PC-9 (cell line): ENCODE data around the gene SH3RF3. TPM values are rescaled to one million over a fixed set of nuclear protein-coding genes. Genes with fewer than 3 reads are reported as not detected.

Experiments
- BruUV-seq: library from RNA; stranded (reverse); fragments of 400-500 nt; replicated peaks from 2 replicates; lab custom pipeline; 2021; lab: Mats Ljungman, UMichigan
- CTCF ChIA-PET: fragments of 300-600 bp; sonication (Branson Sonifier 250); formaldehyde crosslinking; loops from one replicate; lab custom pipeline; 2022; ENCODE audit warnings: antibody characterized with exemption; lab: Charles Lee
- POLR2A ChIA-PET: fragments of 300-600 bp; sonication (Branson Sonifier 250); formaldehyde crosslinking; loops from one replicate; lab custom pipeline; 2022; ENCODE audit warnings: antibody characterized with exemption; ENCODE audit not compliant: unreplicated experiment; lab: Charles Lee
- DNase-seq, 2 experiments: peaks; one replicate each; pipeline versions ENCODE4 v3.0.0 to v3.0.0-alpha.2; 2015 to 2022; ENCODE audit warnings: mixed read lengths in 1 of 2
- H2AFZ ChIP-seq: fragments of 200-600 bp; sonication (generic); 2 replicates; pipeline ENCODE4 v1.8.1; 2017; ENCODE audit warnings: antibody characterized with exemption
- H3F3A ChIP-seq: fragments of 200-600 bp; sonication (generic); 2 replicates; pipeline ENCODE4 v1.8.1; 2017; ENCODE audit warnings: antibody characterized with exemption, mild to moderate bottlenecking, low read depth; ENCODE audit not compliant: insufficient read depth
- H3K27ac ChIP-seq: fragments of 200-600 bp; sonication (generic); 2 replicates; pipeline ENCODE4 v1.6.1; 2016; ENCODE audit warnings: mixed run types
- H3K27me3 ChIP-seq: fragments of 200-600 bp; sonication (generic); 2 replicates; pipeline ENCODE4 v1.6.1; 2016; ENCODE audit warnings: low read depth, mixed run types; ENCODE audit not compliant: insufficient read depth
- H3K36me3 ChIP-seq: fragments of 200-600 bp; sonication (generic); 2 replicates; pipeline ENCODE4 v1.6.1; 2016; ENCODE audit warnings: low read depth, mixed run types
- H3K4me1 ChIP-seq: fragments of 200-600 bp; sonication (generic); replicated peaks from 2 replicates; pipeline ENCODE4 v1.6.1; 2016; ENCODE audit warnings: mixed run types; ENCODE audit not compliant: insufficient read depth
- H3K4me2 ChIP-seq: fragments of 200-600 bp; sonication (generic); 2 replicates; pipeline ENCODE4 v1.6.1; 2017; ENCODE audit warnings: mixed run types
- H3K4me3 ChIP-seq: fragments of 200-600 bp; sonication (generic); 2 replicates; pipeline ENCODE4 v1.6.1; 2016; ENCODE audit warnings: mixed run types
- H3K79me2 ChIP-seq: fragments of 200-600 bp; sonication (generic); 2 replicates; pipeline ENCODE4 v1.6.1; 2017; ENCODE audit warnings: low read depth, mixed run types
- H3K9me2 ChIP-seq: fragments of 200-600 bp; sonication (generic); 2 replicates; pipeline ENCODE4 v1.8.1; 2017; ENCODE audit warnings: mild to moderate bottlenecking; ENCODE audit not compliant: insufficient read depth
- H3K9me3 ChIP-seq: fragments of 200-600 bp; sonication (generic); 2 replicates; pipeline ENCODE4 v1.8.1; 2016; ENCODE audit warnings: low read depth; ENCODE audit not compliant: insufficient read depth
- H4K20me1 ChIP-seq: fragments of 200-600 bp; sonication (generic); 2 replicates; pipeline ENCODE4 v1.8.1; 2017; ENCODE audit not compliant: insufficient read depth
- EZH2 ChIP-seq: fragments of 200-600 bp; sonication (generic); IDR thresholded peaks from 2 replicates; pipeline ENCODE4 v1.8.0; 2017; ENCODE audit warnings: antibody characterized with exemption, low read depth
- intact Hi-C: fragments of 100-400 bp; cut with micrococcal nuclease; formaldehyde crosslinking; loops from one replicate; pipeline ENCODE4 v1.10.0; 2022; ENCODE audit not compliant: unreplicated experiment
- total RNA-seq: library from RNA; stranded (reverse); gene quantifications from 2 replicates; pipeline ENCODE4 v1.2.3, GENCODE V29; 2021
- TF ChIP-seq, protein P1 (sequence below): fragments of 200-600 bp; sonication (generic); conservative IDR thresholded peaks from 2 replicates; pipeline ENCODE4 v1.6.1; 2017; ENCODE audit warnings: mixed run types, antibody characterized with exemption, mild to moderate bottlenecking, moderate library complexity

Gene SH3RF3
- total RNA-seq, 1 experiment from 2014 or later = 6.1 TPM

- BruUV-seq = no TSS peak
- intact Hi-C loops = no loop called here
- ChIA-PET POLR2A (no interaction called here), CTCF (no interaction called here)
- H2AFZ ChIP-seq = no peak overlapping the region
- peaks cover 27% of the 10 kb centered on the region for H3K27me3 ChIP-seq
- no peaks in the 10 kb centered on the region for H3K9me2 ChIP-seq
- H3K4me3 ChIP-seq = no peak overlapping the region
- no peaks in the 10 kb centered on the region for H4K20me1 ChIP-seq
- no peaks in the 10 kb centered on the region for H3K36me3 ChIP-seq
- no peak overlapping the region for H3K27ac ChIP-seq
- DNase-seq = no peak
- no peaks in the 10 kb centered on the region for H3F3A ChIP-seq
- no peak overlapping the region for H3K4me2 ChIP-seq
- no peak for TF ChIP-seq EZH2
- TF ChIP-seq, protein P1, sequence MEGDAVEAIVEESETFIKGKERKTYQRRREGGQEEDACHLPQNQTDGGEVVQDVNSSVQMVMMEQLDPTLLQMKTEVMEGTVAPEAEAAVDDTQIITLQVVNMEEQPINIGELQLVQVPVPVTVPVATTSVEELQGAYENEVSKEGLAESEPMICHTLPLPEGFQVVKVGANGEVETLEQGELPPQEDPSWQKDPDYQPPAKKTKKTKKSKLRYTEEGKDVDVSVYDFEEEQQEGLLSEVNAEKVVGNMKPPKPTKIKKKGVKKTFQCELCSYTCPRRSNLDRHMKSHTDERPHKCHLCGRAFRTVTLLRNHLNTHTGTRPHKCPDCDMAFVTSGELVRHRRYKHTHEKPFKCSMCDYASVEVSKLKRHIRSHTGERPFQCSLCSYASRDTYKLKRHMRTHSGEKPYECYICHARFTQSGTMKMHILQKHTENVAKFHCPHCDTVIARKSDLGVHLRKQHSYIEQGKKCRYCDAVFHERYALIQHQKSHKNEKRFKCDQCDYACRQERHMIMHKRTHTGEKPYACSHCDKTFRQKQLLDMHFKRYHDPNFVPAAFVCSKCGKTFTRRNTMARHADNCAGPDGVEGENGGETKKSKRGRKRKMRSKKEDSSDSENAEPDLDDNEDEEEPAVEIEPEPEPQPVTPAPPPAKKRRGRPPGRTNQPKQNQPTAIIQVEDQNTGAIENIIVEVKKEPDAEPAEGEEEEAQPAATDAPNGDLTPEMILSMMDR = no peak
- H3K4me1 ChIP-seq = no peaks in the 10 kb centered on the region
- H3K9me3 ChIP-seq = no peaks in the 10 kb centered on the region
- H3K79me2 ChIP-seq = no peaks in the 10 kb centered on the region
Measured at GRCh38 chr2:109080757-109081156, 48.2 kb upstream of the SH3RF3 start.

GRCh38 chr2:109081374-109081773 is 47.6 kb upstream of the SH3RF3 start:
- no peak overlapping the region for H2AFZ ChIP-seq
- no TSS peak for BruUV-seq
- no peak overlapping the region for H3K27ac ChIP-seq
- peaks cover 27% of the 10 kb centered on the region for H3K27me3 ChIP-seq
- CTCF ChIA-PET = no interaction called here
- H4K20me1 ChIP-seq = no peaks in the 10 kb centered on the region
- no peaks in the 10 kb centered on the region for H3K79me2 ChIP-seq
- DNase-seq = no peak
- no peak overlapping the region for H3K4me2 ChIP-seq
- H3K9me2 ChIP-seq = no peaks in the 10 kb centered on the region
- H3F3A ChIP-seq = no peaks in the 10 kb centered on the region
- no peaks in the 10 kb centered on the region for H3K4me1 ChIP-seq
- intact Hi-C loops = no loop called here
- TF ChIP-seq EZH2 = no peak
- TF ChIP-seq, protein P1 = no peak
- H3K4me3 ChIP-seq = no peak overlapping the region
- H3K9me3 ChIP-seq = no peaks in the 10 kb centered on the region
- no peaks in the 10 kb centered on the region for H3K36me3 ChIP-seq
- POLR2A ChIA-PET = no interaction called here

DNA sequence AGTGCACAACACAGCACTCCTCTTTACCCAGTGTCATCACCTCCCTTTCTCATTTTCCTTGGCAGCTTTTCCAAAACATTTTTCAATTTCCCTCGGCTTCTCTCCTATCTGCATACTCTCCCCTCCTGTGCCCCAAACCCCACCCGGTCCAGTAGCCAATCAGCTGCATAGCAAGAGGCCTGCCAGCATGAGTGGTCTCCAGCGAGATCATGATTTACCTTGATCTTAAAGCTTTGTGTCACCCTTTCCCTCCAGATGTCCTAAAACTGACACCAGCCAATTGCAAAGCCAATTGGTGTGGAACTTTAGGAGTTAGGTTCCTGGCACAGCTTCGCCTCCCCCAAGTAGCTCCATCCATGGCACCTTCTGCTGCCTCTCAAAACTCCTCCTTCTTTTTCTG is 45.2 kb upstream of the SH3RF3 start:
- Histone ChIP-seq H3F3A (no peaks in the 10 kb centered on the region), H4K20me1 (no peaks in the 10 kb centered on the region), H2AFZ (no peak overlapping the region), H3K27ac (no peak overlapping the region), H3K4me1 (no peaks in the 10 kb centered on the region), H3K27me3 (peaks cover 27% of the 10 kb centered on the region), H3K36me3 (no peaks in the 10 kb centered on the region), H3K79me2 (no peaks in the 10 kb centered on the region), H3K4me2 (no peak overlapping the region), H3K9me3 (no peaks in the 10 kb centered on the region), H3K9me2 (no peaks in the 10 kb centered on the region), H3K4me3 (no peak overlapping the region)
- DNase-seq = no peak
- TF ChIP-seq EZH2 = no peak
- TF ChIP-seq, protein P1 = no peak
- ChIA-PET POLR2A (no interaction called here), CTCF (no interaction called here)
- intact Hi-C loops = no loop called here
- no TSS peak for BruUV-seq
